Neural progenitor cell (in vitro differentiated cells): ENCODE measurements around the gene LRCOL1. TPM values are rescaled to one million over a fixed set of nuclear protein-coding genes. Genes with fewer than 3 reads are reported as not detected.
A peak's percentile ranks its signal among the peaks of the same experiment; 100 is the strongest.

Source experiments
- DNase-seq: peaks from one replicate; pipeline ENCODE4 v3.0.0-alpha.2; 2016; ENCODE audit warnings: low spot score
- H2AFZ ChIP-seq: fragments of 200-600 bp; sonication (generic); replicated peaks from 2 replicates; pipeline ENCODE4 v1.6.1; 2016; ENCODE audit warnings: antibody characterized with exemption
- H3F3A ChIP-seq: fragments of 200-600 bp; sonication (generic); 2 replicates; pipeline ENCODE4 v1.6.1; 2016; ENCODE audit warnings: antibody characterized with exemption, low read depth
- H3K27ac ChIP-seq: fragments of 200-600 bp; sonication (generic); 2 replicates; pipeline ENCODE4 v1.5.1; 2016; ENCODE audit warnings: mild to moderate bottlenecking
- H3K27me3 ChIP-seq: fragments of 200-600 bp; sonication (generic); 2 replicates; pipeline ENCODE4 v1.6.1; 2016; ENCODE audit warnings: mild to moderate bottlenecking, moderate library complexity
- H3K36me3 ChIP-seq: fragments of 200-600 bp; sonication (generic); 2 replicates; pipeline ENCODE4 v1.5.1; 2016
- H3K4me1 ChIP-seq: fragments of 200-600 bp; sonication (generic); 2 replicates; pipeline ENCODE4 v1.6.1; 2016; ENCODE audit warnings: mixed run types
- H3K4me2 ChIP-seq: fragments of 200-600 bp; sonication (generic); 2 replicates; pipeline ENCODE4 v1.6.1; 2016
- H3K4me3 ChIP-seq: fragments of 200-600 bp; sonication (generic); 2 replicates; pipeline ENCODE4 v1.5.1; 2016
- H3K79me2 ChIP-seq: fragments of 200-600 bp; sonication (generic); 2 replicates; pipeline ENCODE4 v1.6.1; 2016; ENCODE audit warnings: low read depth
- H3K9ac ChIP-seq: fragments of 200-600 bp; sonication (generic); 2 replicates; pipeline ENCODE4 v1.6.1; 2016
- H3K9me3 ChIP-seq: fragments of 200-600 bp; sonication (generic); 2 replicates; pipeline ENCODE4 v1.5.1; 2016; ENCODE audit warnings: low read depth
- H4K20me1 ChIP-seq: fragments of 200-600 bp; sonication (generic); 2 replicates; pipeline ENCODE4 v1.6.1; 2016; ENCODE audit warnings: low read depth
- H3K27ac Mint-ChIP-seq: 3 replicates; pipeline ENCODE4 v1.8.0; 2021; ENCODE audit warnings: mixed read lengths
- H3K27me3 Mint-ChIP-seq: 2 replicates; pipeline ENCODE4 v1.8.0; 2022; ENCODE audit warnings: low read depth, mild to moderate bottlenecking, inconsistent platforms, moderate library complexity, mixed read lengths; ENCODE audit not compliant: insufficient read depth
- H3K36me3 Mint-ChIP-seq: 3 replicates; pipeline ENCODE4 v1.8.0; 2021; ENCODE audit warnings: mixed read lengths
- H3K4me1 Mint-ChIP-seq: 3 replicates; pipeline ENCODE4 v1.8.0; 2021; ENCODE audit warnings: mixed read lengths
- H3K4me3 Mint-ChIP-seq: 3 replicates; pipeline ENCODE4 v1.8.0; 2021; ENCODE audit warnings: mild to moderate bottlenecking, moderate library complexity, mixed read lengths
- H3K9me3 Mint-ChIP-seq: 3 replicates; pipeline ENCODE4 v1.8.0; 2020; ENCODE audit warnings: mixed read lengths
- EZH2 ChIP-seq: fragments of 200-600 bp; sonication (generic); IDR thresholded peaks from 2 replicates; pipeline ENCODE4 v1.6.1; 2017; ENCODE audit warnings: antibody characterized with exemption, mild to moderate bottlenecking, moderate library complexity
- EZH2phosphoT487 ChIP-seq: fragments of 200-600 bp; sonication (generic); IDR thresholded peaks from 2 replicates; pipeline ENCODE4 v1.6.1; 2017; ENCODE audit warnings: antibody characterized with exemption
- total RNA-seq: library from RNA; depleted of rRNA; stranded (reverse); fragments of >200 nt; gene quantifications from 2 replicates; pipeline ENCODE4 v1.2.3, GENCODE V29; 2015; ENCODE audit warnings: low replicate concordance
- TF ChIP-seq, protein P1 (sequence below): fragments of 200-600 bp; sonication (generic); IDR thresholded peaks from 2 replicates; pipeline ENCODE4 v1.5.1; 2017; ENCODE audit warnings: antibody characterized with exemption, mild to moderate bottlenecking

Gene LRCOL1
- total RNA-seq, 1 donor from 2014 or later: not detected

GRCh38 chr12:132561427-132562156 lies 48.8 kb downstream of the LRCOL1 start:
- H3K79me2 ChIP-seq: peaks cover 40% of the 10 kb centered on the region
- H3K27me3 ChIP-seq: peaks cover 31% of the 10 kb centered on the region
- peak overlapping the region; percentile 94 for H3K4me3 ChIP-seq
- peak; percentile 74 for DNase-seq
- peak overlapping the region; percentile 88 for H3K4me3 Mint-ChIP-seq
- H3K27me3 Mint-ChIP-seq: peaks cover 2% of the 10 kb centered on the region
- no peak overlapping the region for H3K27ac Mint-ChIP-seq
- no peaks in the 10 kb centered on the region for H3K9me3 ChIP-seq
- peaks cover 11% of the 10 kb centered on the region for H3K36me3 Mint-ChIP-seq
- H4K20me1 ChIP-seq: peaks cover 61% of the 10 kb centered on the region
- H3K4me1 Mint-ChIP-seq: peaks cover 21% of the 10 kb centered on the region
- H3K9me3 Mint-ChIP-seq: no peaks in the 10 kb centered on the region
- no peaks in the 10 kb centered on the region for H3K36me3 ChIP-seq
- H2AFZ ChIP-seq: no peak overlapping the region
- H3K4me2 ChIP-seq: peak overlapping the region; percentile 93
- no peak overlapping the region for H3K27ac ChIP-seq
- no peak overlapping the region for H3K9ac ChIP-seq
- no peak for TF ChIP-seq EZH2
- TF ChIP-seq, protein P1, sequence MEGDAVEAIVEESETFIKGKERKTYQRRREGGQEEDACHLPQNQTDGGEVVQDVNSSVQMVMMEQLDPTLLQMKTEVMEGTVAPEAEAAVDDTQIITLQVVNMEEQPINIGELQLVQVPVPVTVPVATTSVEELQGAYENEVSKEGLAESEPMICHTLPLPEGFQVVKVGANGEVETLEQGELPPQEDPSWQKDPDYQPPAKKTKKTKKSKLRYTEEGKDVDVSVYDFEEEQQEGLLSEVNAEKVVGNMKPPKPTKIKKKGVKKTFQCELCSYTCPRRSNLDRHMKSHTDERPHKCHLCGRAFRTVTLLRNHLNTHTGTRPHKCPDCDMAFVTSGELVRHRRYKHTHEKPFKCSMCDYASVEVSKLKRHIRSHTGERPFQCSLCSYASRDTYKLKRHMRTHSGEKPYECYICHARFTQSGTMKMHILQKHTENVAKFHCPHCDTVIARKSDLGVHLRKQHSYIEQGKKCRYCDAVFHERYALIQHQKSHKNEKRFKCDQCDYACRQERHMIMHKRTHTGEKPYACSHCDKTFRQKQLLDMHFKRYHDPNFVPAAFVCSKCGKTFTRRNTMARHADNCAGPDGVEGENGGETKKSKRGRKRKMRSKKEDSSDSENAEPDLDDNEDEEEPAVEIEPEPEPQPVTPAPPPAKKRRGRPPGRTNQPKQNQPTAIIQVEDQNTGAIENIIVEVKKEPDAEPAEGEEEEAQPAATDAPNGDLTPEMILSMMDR: peak; percentile 50
- no peak for TF ChIP-seq EZH2phosphoT487
- peaks cover 9% of the 10 kb centered on the region for H3K4me1 ChIP-seq
- H3F3A ChIP-seq: peaks cover 22% of the 10 kb centered on the region

DNA sequence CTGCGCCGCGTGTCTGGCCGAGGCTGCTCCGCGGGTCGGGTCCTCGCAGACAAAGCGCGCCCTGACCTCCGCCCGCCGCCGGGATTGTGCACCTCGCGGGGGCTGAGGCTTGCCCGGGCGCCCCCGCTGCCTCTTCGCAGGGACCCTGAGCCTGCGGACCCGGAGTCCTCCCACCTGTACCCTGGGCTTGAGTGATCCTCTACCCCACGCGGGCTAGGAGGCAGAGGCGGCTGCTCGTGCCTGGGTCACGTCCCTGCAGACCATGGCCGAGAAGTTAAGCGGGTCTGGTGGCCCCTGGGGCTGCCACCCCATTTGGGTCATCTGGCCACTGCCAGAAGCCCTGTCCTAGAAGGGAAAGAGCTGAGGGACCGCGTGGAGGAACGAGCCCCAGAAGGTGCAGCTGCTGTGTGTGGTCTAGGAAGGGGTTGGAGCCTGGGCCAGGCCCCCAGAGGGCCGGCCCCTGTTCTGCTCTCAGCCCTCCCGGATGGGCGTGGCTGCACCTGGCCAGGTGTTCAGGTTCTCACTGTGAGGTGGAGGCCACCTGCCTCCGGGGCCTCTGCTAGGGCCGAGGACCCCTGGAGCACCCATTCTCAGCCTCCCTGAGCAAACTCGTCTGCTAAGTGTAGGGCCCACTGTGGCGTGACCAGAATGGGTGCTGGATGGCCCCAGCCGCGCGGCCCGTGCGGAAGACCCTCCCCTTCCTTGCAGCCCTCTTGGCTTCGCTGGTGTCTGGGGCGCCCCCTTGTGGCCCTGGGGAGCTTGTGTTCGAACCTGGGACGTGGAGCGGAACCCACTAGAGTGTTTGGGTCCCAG lies 49.6 kb downstream of the LRCOL1 start:
- Histone ChIP-seq H3K4me2 (peak overlapping the region; percentile 93), H3K4me1 (peaks cover 9% of the 10 kb centered on the region), H3K9ac (no peak overlapping the region), H2AFZ (peak overlapping the region; percentile 12), H3K27ac (no peak overlapping the region), H3K79me2 (peaks cover 40% of the 10 kb centered on the region), H3K9me3 (no peaks in the 10 kb centered on the region), H3K4me3 (peak overlapping the region; percentile 94), H4K20me1 (peaks cover 53% of the 10 kb centered on the region), H3K36me3 (no peaks in the 10 kb centered on the region), H3F3A (peaks cover 22% of the 10 kb centered on the region), H3K27me3 (peaks cover 37% of the 10 kb centered on the region)
- DNase-seq: peak; percentile 90
- Mint-ChIP-seq H3K9me3 (no peaks in the 10 kb centered on the region), H3K27me3 (peaks cover 3% of the 10 kb centered on the region), H3K27ac (no peak overlapping the region), H3K36me3 (peaks cover 10% of the 10 kb centered on the region), H3K4me3 (peak overlapping the region; percentile 88), H3K4me1 (peaks cover 21% of the 10 kb centered on the region)
- TF ChIP-seq EZH2phosphoT487: no peak
- no peak for TF ChIP-seq EZH2
- TF ChIP-seq, protein P1: peak; percentile 91

DNA sequence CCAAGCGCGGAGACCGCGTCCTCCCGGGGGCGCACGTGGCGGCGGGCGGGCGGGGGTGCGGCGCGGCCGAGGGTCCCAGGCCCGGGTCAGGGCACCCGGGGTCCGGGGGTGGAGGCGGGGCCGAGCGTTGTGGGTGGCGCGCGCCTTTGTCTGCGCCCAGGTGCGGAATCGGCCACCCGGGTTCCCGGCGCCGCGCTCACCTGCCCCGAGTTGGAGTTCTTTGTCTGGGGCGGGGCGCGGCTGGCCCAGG lies 50.1 kb downstream of the LRCOL1 start:
- no peaks in the 10 kb centered on the region for H3K9me3 ChIP-seq
- peak overlapping the region; percentile 94 for H3K4me3 ChIP-seq
- H3K9ac ChIP-seq: no peak overlapping the region
- H4K20me1 ChIP-seq: peaks cover 48% of the 10 kb centered on the region
- peak; percentile 70 for DNase-seq
- H3K4me1 ChIP-seq: peaks cover 9% of the 10 kb centered on the region
- H3K79me2 ChIP-seq: peaks cover 38% of the 10 kb centered on the region
- H3K9me3 Mint-ChIP-seq: no peaks in the 10 kb centered on the region
- H3K27ac Mint-ChIP-seq: no peak overlapping the region
- peaks cover 3% of the 10 kb centered on the region for H3K27me3 Mint-ChIP-seq
- peak overlapping the region; percentile 93 for H3K4me2 ChIP-seq
- H3K36me3 ChIP-seq: no peaks in the 10 kb centered on the region
- TF ChIP-seq EZH2phosphoT487 (no peak), EZH2 (no peak)
- TF ChIP-seq, protein P1: no peak
- H3F3A ChIP-seq: peaks cover 22% of the 10 kb centered on the region
- H3K4me1 Mint-ChIP-seq: peaks cover 18% of the 10 kb centered on the region
- peaks cover 42% of the 10 kb centered on the region for H3K27me3 ChIP-seq
- H3K4me3 Mint-ChIP-seq: peak overlapping the region; percentile 74
- H3K36me3 Mint-ChIP-seq: peaks cover 7% of the 10 kb centered on the region
- no peak overlapping the region for H3K27ac ChIP-seq
- H2AFZ ChIP-seq: peak overlapping the region; percentile 85
